Stimulated activated CD8-positive, alpha-beta memory T cell treated with anti-CD3 and anti-CD28 coated beads, Interleukin-4, amount 100 ng/mL, for 24 hours (primary cell): Measurements from ENCODE around the gene B3GNT3.
A peak's percentile ranks its signal among the peaks of the same experiment; 100 is the strongest.

ENCODE experiments used
- DNase-seq: peaks from one replicate; pipeline ENCODE4 v3.0.0-alpha.2; 2020; ENCODE audit warnings: low read depth

The B3GNT3 gene

DNA sequence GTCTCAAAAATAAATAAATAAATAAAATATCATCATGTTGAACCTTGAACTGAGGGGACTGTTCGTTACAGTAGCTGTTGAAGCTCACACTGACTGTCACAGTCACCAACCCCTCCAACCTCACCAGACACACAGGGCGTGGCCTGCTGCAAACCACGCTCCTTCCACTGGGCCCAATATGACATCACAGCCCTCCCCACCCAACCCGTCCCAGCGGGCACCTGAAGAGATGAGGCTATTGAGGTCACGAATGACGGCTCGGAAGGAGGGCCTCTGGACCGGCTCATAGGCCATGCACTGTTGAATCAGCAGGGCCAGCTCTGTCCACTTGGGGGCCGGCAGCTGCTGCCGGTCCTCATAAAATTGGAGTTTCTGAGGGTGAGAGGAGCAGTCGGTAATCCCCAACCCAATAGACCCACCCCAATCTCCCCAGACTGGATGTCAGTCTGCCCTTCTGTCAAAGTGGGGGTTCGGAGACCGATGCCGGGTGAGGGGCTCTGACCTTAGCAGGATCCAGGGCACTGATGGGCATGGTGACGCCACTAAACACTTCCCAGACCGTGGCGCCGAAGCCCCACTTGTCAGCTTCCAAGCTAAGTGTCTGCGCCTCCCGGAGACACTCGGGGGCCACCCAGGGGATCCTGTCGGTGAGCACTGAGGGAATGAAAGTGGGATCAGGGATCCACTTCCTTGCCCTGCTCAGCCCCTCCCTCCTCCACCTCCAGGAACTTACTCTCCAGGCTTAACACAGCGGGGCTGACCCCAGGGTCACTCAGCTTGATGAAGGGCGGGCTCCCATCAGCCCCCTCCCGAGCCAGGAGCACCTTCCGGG lies 39.6 kb downstream of the B3GNT3 start:
- no peak for DNase-seq

DNA sequence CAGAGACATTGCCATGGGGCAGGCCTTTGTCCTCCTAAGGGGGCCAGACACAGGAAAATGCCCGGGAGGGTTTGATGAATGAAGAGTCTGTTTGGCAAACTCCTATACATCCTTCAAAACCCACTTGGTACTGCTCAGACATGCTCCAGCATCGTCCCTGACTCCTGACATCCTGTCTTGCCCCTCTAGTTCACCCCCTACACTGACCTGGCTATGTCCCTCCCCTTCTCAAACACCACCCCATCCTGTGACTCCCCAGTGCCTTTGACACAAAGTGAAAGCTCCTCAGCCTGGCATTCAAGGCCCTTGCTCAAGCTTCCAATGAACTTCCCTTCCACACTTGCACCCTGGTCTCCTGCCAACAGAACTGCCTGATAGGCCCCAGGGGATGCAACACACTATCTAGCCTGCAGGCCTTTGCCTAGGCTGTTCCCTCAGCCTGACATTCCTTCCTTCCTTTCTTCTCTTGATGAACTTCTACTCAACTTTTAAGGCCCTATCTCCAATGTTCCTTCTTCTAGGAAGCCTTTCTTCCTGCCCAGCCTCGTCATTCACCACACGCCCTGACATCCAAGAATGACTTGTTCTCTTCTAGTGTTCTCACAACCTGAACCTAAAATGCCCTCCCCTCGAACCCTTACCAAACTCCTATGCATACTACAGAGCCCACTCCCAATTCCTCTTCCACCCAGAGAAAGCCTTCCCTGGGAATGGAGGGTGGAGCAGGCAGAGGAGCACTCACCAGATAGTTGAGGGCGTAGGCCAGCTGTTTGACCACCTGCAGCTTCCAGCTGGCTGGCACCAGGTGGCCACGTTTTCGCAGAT lies 40.5 kb downstream of the B3GNT3 start:
- no peak for DNase-seq

DNA sequence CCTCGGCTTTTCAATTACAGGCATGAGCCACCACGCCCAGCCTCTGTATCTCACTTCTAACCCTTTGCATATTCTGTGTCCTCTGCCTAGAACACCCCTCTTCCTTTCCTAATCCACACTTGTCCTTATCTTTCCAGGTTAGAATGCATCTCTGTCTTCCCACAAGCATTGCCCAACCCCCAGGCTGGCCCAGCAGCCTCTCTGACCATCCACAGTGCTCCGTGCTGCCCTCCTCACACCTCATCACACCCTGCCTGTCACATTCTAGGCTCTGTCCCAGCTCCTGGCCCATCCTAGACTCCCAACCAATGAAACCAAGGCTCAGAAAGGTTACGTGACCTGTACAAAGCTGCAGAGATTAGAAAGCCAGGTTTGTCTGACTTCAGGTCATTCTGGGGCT lies 41.6 kb downstream of the B3GNT3 start:
- DNase-seq, result no peak

DNA sequence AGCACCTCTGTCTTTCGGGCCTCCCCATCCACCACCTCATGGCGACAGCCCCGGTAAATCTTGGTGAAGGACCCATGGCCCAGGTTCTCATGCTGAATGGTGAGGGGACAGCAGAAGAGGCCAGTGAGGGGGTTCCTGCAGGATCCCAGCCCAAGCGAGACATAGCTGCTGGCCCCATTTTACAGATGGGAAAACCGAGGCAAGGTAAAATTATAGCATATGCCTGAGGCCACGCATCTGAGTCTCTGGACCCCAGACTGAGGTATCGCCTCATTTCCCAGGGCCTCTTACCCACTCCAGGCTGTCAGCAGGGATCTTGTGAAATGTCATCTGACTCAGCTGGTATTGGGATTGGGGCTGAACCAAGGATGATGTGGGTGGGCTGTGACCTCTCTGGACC lies 43.0 kb downstream of the B3GNT3 start:
- no peak for DNase-seq

DNA sequence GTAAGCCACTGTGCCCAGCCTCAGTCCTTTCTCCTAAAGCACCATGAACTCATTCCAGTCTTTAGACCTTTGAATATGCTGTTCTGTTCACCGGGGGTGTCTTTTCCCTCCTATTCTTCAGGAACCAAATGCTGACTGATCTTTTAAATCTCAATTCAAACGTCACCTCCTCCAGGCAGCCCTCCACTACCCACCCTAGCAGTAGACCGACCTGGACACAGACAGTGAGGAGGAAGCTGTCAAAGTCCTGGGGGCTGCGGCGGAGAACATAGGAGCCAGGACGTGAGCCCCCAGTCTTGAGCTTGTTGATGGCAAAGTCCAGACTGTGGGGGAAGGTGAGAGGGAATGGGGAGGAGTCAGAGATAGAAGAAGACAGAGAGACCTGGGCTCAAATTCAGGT lies 45.1 kb downstream of the B3GNT3 start:
- DNase-seq, result no peak

DNA sequence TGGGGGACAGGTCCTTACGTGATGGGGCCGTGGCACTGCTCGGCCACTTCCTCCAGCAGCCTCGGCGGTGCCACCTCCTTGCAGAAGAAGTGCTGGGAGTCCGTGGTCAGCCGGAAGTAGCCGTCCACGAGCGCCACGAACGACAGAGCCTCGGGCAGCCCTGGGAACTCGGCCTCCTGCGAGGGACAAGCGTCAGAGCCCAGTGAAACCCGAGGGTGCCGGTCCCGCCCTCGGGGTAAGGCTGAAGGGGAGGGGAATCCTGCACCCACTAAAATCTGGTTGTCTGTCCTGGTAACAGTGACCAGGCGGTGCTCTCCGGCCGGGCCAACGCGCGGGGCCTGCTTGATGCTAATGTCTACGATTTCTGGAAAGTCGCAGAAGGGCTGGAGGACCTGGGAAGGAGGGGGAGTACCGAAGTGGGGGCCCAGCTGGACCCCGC lies 46.5 kb downstream of the B3GNT3 start:
- DNase-seq, result no peak

DNA sequence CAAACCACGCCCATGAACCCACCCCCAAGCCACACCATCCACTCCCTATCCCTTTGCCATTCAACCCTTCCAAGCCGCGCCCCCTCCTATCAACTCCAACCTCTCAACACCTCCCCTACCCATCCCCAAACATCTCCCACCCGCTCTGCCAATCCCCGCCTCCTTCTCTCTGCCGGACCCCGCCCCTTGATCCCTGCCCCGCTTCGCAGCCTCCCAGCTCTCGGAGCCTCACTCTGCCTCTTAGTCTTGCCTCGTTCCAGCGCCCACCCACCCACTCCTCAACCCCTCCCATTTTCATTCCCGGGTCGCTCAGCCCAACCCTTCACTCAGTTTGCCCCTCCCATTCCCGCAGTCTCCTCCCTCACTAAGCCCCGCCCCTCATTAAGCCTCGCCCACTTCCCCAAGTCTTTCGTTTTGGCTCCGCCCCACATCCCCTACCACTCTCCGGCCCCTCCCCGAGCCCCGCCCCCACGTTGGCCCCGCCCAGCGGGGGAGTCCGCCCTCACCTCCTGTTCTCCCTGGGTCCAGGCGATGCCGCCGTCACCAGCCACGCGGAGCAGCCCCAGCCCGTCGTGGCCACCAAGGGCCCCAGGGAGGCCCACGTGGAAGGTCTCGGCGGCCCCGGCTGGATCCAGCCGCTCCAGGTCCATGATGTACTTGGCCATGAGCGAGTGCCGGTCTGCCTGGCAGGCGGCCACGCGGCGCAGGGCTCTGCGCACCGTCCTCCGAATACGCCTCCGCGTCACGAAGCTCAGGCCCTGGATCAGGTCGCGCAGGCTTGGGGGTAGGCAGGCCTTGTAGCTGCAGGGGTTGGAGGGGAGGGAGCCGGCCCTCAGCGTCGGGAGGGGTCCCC lies 47.1 kb downstream of the B3GNT3 start:
- peak; percentile 60 for DNase-seq

DNA sequence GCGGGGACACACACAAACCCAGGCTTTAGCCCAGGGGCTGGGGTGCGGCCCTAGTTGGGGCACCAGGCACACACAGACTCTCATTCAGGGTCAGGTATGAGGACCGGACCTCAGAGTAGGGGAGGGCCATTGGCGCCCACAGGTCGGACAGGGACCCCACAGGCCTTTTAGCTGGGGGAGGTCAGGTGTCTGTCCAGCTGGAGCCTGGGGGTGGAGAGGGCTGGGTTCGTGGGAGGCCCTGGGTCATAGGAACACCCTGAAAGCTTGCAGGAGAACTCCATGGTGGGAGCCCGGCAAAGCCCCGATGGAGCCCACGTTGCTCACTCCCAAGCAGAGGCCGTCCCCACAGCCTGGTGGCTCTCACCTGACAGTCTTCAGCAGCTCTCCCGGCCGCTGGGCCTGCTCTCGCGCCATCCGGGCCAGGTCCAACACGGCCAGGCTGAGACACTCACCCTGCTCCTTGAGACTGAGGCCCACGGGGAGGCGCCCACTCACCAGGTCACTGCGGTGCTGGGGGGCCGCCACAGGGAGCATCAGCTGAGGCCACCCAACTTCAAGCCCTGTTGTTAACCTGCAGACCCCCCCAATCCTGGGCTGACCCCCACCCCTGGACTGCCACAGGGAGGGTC lies 47.8 kb downstream of the B3GNT3 start:
- no peak for DNase-seq

DNA sequence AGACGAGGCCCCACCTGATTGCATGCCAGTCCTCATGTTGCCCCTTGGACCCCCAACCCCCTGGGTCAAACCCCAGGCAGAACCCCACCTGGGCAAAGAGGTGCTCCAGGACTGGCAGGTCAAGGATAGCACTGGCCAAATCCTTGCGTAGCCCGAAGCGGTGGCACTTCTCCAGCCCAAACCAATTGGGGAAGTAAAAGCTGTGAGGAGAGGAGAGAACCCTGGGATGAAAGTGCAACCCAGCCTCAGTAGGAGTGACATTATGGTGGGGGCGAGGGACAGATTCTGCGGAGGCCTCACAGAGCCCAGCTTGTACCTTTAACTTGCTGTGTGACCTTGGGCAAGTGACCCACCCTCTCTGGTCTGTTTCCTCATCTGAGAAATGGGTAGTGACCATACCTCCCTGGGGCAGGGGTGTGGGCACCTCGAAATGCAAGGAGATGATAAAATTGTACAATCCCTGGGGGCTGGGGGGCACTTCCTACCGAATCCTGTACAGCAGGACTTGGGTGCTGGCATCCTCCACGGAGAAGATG lies 48.4 kb downstream of the B3GNT3 start:
- no peak for DNase-seq

DNA sequence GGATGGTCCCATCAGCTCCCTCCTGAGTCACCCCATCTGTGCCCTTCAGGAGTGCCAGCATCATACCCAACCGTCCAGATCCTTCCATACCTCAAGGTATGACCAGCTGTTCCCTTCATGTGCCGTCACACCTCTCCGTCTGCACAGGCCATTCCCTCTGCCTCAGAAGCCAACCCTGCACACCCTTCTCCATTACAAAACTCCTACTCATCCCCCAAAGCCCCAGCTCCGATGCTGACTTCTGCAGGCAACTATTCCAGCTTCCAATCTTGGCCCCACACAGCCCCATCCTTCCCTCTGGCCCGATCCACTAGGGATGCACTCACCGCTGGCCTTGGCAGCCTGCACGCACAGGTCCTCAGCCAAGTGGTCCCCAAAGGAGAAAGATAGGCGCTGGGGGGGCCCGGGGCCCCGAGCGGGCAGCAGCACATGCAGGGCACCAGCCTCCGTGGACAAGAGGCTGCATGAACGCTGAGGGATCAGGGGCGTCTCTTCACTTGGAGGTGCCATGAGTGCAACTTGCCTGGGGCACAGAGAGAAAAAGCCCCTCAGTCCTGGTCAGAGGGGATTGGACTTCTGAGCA lies 49.1 kb downstream of the B3GNT3 start:
- DNase-seq, result no peak

DNA sequence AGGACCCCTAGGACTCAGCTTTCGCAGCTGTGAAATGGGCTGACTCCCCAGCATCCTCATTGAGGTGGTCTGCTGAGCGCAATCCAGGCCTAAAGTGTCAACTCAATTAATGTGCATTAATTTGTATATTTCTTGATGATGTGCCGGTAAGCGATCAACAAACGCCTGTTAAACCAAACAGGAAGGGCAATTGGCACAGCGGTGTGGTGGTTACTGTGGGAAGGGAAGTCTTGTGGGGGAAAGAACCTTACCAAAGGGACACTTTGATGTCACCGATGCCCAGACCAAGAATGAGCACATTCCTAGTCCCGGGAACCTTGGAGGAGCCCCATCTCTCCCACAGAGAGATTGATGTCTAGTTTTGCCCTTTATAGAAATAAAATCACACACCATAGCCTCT lies 51.2 kb downstream of the B3GNT3 start:
- DNase-seq, result no peak

DNA sequence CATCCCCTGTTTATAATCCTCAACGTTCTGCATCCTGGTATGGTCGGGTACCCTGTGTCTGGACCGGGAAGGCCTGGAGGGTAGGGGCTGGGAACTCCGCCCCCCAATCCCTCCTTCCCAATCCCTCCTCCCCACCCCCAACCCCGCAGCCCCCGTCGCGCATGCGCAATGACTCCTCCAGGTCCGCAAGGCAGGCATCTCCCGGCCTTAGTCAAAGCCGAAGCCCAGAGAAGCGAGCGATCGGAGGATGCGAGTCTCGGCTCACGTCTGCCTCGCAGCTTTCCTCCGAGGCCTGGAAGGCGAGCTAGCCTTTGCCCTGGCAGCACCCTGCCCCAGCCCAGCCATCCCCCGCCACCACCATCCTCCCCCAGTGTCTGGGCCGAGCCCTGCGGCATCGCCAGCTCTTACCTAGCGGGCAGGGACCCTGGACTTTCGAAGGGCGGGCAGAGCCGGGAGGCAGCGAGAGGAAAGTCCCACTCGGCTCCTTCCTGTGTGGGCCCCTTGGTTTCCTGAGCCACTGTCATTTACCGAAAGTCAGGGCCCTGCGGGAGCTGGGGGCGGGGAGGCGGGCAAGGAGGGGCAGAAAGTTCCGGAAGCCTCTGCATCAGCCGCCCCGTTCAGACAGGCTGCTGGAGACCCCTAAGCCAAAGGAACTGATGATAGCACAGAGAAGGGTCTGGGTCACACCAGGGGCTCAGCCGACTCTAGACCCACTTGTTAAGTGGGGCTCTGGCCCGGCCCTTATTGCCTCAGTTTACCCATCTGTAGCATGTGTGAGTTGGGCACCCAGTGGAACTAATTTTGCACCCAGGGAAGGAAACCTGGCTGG lies 52.8 kb downstream of the B3GNT3 start, which contains the start of gene JAK3:
TSS of gene JAK3 (minus strand) at position 445 of the 829 bp plus-strand sequence. CDS start 3,565 bp downstream, outside the sequence.
- DNase-seq, result peak; percentile 85

DNA sequence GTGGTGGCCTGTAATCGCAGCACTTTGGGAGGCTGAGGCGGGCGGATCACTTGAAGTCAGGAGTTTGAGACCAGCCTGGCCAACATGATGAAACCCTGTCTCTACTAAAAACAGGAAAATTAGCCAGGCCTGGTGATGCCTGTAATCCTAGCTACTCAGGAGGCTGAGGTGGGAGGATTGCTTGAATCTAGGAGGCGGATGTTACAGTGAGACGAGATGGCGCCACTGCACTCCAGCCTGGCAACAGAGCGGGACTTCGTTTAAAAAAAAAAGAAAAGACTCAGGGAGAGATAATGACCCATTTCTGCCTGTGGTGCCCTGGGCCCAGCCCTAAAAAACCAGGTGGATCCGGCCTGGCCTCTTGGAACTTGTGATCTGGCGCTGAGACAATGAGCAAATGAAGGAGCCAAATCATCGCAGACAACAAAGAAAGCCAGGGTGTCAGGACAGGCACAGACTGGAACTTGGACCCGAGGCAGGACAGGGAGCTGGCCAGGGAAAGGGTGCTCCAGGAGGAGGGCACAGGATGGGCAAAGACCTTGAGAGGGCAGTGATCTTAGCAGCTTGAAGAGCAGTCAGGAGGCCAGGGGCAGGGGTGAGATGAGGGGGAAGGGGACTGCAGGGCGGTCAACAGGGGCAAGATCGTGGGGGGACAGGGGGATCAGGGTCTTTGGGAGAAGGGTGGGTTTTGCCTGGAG lies 53.8 kb downstream of the B3GNT3 start:
- no peak for DNase-seq

DNA sequence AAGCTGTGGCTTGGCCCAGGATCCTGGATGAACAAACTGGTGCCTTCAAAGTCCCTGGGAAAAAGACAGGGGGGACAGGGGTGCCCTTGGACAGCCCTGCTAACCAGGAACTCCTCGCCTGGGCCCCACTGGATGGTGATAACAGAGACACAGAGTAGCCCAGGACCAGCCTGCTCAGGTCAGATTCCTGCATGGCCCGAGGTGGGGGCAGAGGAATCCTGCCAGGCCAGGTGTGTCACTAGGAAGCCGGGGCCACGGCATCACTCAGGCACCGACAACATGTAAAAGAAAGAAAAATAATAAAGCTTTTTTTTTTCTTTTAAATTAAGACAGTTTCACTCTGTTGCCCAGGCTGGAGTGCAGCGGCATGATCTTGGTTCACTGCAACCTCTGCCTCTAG lies 59.1 kb downstream of the B3GNT3 start:
- DNase-seq, result no peak

DNA sequence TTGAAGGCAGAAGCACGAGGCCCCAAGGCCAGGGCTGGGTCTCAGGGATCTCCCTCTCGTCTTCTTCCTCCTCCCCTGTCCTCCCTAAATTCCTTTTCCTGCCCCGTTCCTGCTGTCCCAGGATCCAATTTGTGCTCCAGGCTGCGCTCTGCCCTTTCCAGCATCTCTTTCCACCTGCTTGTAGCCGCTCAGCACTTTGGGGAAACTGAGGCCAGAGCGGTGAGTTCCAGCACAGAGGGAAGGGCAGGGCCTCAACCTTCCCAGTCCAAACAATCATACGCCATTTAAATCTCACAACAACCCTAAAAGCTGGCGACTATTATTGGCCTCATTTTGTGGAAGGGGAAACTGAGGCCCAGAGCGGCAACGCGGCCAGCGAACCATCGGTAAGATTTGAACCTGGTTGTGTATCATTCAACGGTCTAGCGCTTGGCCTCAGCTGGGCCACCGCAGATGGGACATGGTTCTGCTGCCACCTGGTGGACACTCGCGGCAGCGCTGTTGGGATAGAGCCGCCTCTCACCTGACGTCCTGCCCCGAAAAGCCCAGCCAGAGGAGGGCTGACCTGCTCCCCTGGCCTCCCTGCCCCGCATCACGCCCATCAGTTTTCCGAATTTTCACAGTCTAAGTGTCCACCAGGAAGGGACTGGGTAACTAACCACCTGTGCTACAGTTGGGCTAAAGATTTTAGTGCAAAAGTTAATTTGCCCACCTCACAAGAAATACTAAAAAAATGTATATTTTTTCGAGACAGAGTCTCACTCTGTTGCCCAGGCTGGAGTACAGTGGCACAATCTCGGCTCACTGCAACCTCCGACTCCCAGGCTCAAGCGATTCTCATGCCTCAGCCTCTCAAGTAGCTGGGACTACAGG lies 60.6 kb downstream of the B3GNT3 start:
- DNase-seq, result peak; percentile 86

DNA sequence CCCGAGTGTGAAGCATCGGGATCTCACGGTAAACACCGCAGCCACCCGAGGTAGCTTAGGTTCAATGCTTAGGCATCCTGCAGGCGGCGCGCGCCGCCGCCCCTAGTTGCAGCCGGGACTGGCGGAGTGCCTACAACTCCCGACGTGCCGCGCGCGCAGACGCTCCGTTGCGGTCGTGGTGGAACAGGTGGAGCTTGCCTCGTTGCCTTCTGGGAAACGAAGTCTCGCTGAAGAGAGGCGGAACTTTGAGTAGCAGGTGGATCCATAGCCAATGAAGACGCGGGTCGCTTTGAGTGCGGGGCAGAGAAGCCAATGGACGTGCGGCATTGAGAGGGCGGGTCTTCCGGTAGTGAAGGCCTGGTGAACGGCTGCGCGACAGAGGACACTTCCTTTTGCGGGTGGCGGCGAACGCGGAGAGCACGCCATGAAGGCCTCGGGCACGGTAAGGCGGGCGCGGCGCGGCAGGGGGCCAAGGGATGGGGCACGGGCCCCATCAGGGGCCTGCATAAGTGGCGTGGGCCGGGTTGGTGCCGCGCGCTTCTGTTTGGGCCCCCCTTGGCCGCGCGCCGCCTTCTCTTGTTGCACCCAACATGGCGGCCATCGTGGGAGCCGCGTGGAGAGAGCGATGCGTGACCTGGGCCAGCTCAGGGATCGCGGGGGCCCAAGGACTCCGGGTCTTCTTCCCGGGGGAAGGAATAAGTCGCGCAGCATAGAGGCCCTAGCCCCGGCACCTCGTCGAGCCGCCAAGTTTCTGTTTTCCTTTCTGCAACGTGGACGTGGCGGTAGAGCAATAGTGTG lies 64.8 kb downstream of the B3GNT3 start, which contains the start of gene RPL18A:
TSS of gene RPL18A (plus strand) at position 378 of the 798 bp plus-strand sequence. CDS start at position 425, 47 bp downstream.
- DNase-seq, result peak; percentile 97

DNA sequence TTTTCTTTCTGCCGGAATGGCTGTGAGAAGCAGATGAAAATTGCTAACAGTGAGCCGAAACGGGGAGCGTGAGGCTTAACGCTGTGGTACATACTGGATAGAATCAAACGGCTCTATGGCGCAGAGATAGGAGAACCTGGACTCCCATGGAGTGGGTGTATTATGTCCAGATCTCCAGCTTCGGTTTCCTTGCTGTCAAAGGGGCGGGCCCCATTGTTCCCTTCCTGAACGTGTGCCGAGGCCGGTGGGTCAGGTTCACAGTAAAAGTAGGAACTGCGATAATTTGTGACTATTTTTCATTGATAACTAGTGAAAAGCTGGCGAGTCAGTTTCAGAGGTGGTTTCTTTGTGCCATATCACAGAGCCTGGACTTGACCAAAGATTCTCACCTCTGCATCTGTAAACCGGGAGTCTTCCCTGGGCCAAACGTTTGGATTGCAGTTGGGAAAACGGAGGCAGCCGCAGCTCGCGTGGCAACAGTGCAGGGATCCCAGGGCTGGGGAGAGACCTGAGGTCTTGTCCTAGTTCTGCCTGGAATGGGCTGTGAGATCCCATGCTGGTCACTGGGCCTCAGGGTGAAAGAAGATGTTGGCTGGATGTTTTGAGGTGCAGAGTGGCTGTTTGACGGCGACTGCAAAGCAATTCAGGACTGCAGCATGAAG lies 65.5 kb downstream of the B3GNT3 start:
- DNase-seq, result no peak
